ENCODE results near the gene KIF1B. TPM values are rescaled to one million over a fixed set of nuclear protein-coding genes. Genes with fewer than 3 reads are reported as not detected.
"Not testable (repeated sequence)": the region's sequence is repeated elsewhere in the genome, so short reads cannot be mapped to it uniquely, and the experiment has no call there.

KIF1B gene
- total RNA-seq, 2 experiments from 2014 or later, result 6.1 to 6.2 TPM

DNA sequence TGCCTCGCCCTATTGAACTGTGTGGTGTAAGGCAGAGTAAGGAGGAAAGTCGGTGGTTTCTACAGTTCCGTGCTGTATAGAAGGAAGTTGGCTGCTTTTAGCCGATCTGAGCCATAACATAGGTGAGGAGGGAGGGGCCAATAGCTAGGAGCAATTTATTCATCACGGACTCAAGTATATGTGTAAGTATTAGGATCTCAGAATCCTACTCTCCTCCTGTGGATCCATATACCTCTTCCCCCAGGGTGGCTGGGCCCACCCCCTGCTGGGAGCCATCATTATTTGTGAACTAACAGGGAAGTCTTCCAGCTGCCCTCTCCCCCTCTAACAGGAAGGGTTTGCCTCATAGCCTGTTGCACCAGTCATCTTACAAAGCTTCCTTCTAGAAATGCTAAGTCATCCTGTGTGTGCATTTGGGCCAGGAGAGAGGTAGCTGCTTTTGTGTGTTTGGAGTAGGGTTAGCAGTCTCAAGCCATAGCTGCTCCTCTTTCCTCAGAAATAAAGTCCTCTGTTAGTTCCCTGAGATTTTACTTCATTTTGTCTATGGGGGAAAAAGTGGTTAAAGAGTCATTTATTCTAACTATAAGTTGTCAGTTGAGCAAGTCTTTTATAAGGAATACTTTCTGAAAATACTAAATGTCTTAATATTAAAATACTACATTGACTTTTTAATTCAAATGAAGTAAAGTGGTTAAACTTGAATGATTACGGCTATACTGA is 205.0 kb downstream of the KIF1B start:
- Mint-ChIP-seq H3K4me1 (ENCODE audit: low read depth) (peaks cover 6% of the 10 kb centered on the region), H3K36me3 (ENCODE audit: low read depth) (peaks cover 43% of the 10 kb centered on the region), H3K27ac (peak overlapping the region; percentile 78), H3K4me3 (no peak overlapping the region), H3K27me3 (ENCODE audit: low read depth) (no peaks in the 10 kb centered on the region), H3K9me3 (no peaks in the 10 kb centered on the region)
- no peak for DNase-seq
- CTCF ChIA-PET, result interaction anchor here (0.6 to 1.2 kb wide), 3 partner anchors 204 to 225 kb away, joined by 3 to 5 read pairs (median 3); partner anchors contain the start of gene KIF1B
- intact Hi-C loops (cut with micrococcal nuclease), result no loop called here

DNA sequence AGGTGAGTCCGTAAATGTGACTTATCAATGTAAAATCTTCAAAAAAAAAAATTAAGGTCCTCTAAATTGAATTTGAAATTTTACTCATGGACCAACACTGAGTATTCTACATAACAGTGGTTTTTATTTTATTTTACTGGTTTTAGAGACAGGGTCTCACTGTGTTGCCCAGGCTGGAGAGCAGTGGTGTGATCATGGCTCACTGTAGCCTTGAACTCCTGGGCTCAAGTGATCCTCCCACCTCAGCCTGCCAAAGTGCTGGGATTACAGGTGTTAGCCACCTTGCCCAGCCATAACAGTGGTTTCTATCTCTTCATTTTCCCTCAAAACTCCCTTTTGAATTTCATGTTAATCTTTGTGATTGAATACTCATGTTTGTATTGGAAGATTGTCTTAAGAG is 205.6 kb downstream of the KIF1B start:
- H3K4me1 Mint-ChIP-seq (ENCODE audit: low read depth); DNase-seq; H3K4me3 Mint-ChIP-seq; H3K9me3 Mint-ChIP-seq; H3K27me3 Mint-ChIP-seq (ENCODE audit: low read depth); intact Hi-C loops (cut with micrococcal nuclease): not testable (repeated sequence)
- CTCF ChIA-PET, result interaction anchor here (1.2 kb wide), 2 partner anchors 204 to 206 kb away, joined by 3 read pairs; partner anchors contain the start of gene KIF1B
- Mint-ChIP-seq H3K36me3 (ENCODE audit: low read depth) (peaks cover 41% of the 10 kb centered on the region), H3K27ac (peak overlapping the region; percentile 59)

DNA sequence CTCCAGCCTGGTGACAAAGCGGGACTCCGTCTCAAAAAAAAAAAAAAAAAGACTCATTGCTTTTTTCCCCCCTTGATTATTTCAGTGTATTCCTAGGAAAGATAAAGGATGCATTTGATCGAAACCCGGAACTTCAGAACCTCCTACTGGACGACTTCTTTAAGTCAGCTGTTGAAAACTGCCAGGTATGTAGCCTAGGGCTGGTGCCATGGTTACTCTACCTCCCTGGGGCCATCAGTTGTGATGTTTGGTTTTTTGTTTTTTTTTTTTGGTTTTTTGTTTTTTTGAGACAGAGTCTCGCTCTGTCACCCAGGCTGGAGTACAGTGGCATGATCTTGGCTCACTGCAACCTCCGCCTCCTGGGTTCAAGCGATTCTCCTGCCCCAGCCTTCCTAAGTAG is 208.4 kb downstream of the KIF1B start:
- intact Hi-C loops (cut with micrococcal nuclease); H3K27me3 Mint-ChIP-seq (ENCODE audit: low read depth): not testable (repeated sequence)

DNA sequence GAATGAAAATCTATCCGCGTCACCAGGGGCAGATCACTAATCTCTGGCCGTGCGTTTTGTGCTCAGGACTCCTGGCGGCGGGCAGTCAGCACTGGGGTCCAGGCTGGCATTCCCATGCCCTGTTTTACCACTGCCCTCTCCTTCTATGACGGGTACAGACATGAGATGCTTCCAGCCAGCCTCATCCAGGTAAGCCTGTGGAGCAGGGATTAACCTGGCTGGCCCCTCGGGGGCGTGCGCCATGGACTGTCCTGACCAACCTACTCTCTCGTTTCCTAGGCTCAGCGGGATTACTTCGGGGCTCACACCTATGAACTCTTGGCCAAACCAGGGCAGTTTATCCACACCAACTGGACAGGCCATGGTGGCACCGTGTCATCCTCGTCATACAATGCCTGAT is 209.0 kb downstream of the KIF1B start:
- peaks cover 6% of the 10 kb centered on the region for H3K4me1 Mint-ChIP-seq (ENCODE audit: low read depth)
- H3K27ac Mint-ChIP-seq, result no peak overlapping the region
- DNase-seq, result no peak
- no peak overlapping the region for H3K4me3 Mint-ChIP-seq
- peaks cover 27% of the 10 kb centered on the region for H3K36me3 Mint-ChIP-seq (ENCODE audit: low read depth)
- H3K9me3 Mint-ChIP-seq, result no peaks in the 10 kb centered on the region
- no peaks in the 10 kb centered on the region for H3K27me3 Mint-ChIP-seq (ENCODE audit: low read depth)
- intact Hi-C loops (cut with micrococcal nuclease), result no loop called here
- CTCF ChIA-PET, result no interaction called here

More for the DNA sequence above, 208.4 kb downstream of the KIF1B start:
- CTCF ChIA-PET; H3K4me1 Mint-ChIP-seq (ENCODE audit: low read depth); DNase-seq; H3K4me3 Mint-ChIP-seq; H3K27ac Mint-ChIP-seq; H3K9me3 Mint-ChIP-seq: not testable (repeated sequence)
- peaks cover 27% of the 10 kb centered on the region for H3K36me3 Mint-ChIP-seq (ENCODE audit: low read depth)

DNA sequence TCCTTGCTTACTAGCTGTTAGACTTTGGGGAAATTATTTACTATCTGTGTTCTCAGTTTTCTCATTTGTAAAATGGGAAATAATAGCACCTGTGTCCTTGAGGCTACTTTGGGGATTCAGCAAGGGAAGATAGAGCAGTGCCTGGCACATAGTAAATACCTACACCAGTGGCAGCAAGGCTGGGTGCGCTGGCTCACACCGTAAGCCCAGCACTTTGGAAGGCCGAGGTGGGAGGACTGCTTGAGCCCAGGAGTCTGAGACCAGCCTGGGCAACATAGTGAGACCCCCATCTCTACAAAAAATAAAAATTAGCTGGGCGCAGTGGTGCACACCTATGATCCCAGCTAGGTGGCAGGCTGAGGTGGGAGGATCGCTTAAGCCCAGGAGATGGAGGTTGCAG is 211.3 kb downstream of the KIF1B start:
- intact Hi-C loops (cut with micrococcal nuclease), result no loop called here
- H3K4me1 Mint-ChIP-seq (ENCODE audit: low read depth), result no peaks in the 10 kb centered on the region
- H3K36me3 Mint-ChIP-seq (ENCODE audit: low read depth), result peaks cover 15% of the 10 kb centered on the region
- H3K9me3 Mint-ChIP-seq, result no peaks in the 10 kb centered on the region
- H3K27ac Mint-ChIP-seq, result no peak overlapping the region
- CTCF ChIA-PET, result no interaction called here
- DNase-seq, result no peak
- H3K4me3 Mint-ChIP-seq, result no peak overlapping the region
- H3K27me3 Mint-ChIP-seq (ENCODE audit: low read depth), result no peaks in the 10 kb centered on the region

DNA sequence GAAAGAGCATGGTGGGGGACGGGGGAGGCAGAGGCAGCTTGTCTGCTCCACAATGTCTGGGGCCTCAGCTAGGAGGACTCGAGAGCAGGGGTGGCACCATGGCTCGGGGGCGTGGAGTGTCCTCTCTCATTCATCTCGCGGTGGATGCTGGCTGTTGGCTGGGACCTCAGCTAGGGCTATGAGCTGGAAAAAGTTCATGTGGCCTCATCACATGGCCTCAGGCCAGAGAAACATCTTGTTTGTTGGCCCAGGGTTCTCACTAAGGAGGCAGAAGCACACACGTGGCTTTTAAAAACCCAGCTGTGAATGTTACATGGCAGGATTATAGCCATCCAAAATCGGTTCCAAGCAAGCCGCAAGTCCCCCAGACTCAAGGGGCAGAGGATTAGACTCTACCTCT is 213.7 kb downstream of the KIF1B start:
- CTCF ChIA-PET, result interaction anchor here (0.6 kb wide), 1 partner anchor 71 kb away, joined by 3 read pairs; no protein-coding TSS in a partner anchor
- Mint-ChIP-seq H3K27me3 (ENCODE audit: low read depth) (no peaks in the 10 kb centered on the region), H3K27ac (no peak overlapping the region), H3K9me3 (no peaks in the 10 kb centered on the region), H3K4me1 (ENCODE audit: low read depth) (peaks cover 1% of the 10 kb centered on the region), H3K36me3 (ENCODE audit: low read depth) (peaks cover 10% of the 10 kb centered on the region), H3K4me3 (no peak overlapping the region)
- DNase-seq, result no peak
- intact Hi-C loops (cut with micrococcal nuclease), result no loop called here

DNA sequence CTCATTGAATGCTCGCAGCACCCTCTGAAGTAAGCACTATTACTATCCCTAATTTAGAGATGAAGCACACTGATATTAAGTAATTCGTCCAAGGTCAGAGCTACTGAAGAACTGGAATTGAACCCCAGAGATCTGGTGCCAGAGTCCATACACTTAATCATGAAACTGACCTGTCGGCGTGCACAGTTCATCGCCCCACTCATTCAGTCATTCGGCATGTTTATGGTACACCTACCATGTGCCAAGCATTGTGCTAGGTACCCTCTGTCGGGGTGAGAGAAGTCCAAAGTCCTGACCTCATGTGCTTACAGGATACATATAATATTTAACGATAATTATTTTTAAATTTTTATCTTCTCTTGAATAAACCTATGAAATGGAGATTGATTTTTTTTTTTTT is 214.3 kb downstream of the KIF1B start:
- CTCF ChIA-PET, result interaction anchor here (0.6 kb wide), 2 partner anchors 71 to 288 kb away, joined by 3 to 5 read pairs; no protein-coding TSS in a partner anchor

DNA sequence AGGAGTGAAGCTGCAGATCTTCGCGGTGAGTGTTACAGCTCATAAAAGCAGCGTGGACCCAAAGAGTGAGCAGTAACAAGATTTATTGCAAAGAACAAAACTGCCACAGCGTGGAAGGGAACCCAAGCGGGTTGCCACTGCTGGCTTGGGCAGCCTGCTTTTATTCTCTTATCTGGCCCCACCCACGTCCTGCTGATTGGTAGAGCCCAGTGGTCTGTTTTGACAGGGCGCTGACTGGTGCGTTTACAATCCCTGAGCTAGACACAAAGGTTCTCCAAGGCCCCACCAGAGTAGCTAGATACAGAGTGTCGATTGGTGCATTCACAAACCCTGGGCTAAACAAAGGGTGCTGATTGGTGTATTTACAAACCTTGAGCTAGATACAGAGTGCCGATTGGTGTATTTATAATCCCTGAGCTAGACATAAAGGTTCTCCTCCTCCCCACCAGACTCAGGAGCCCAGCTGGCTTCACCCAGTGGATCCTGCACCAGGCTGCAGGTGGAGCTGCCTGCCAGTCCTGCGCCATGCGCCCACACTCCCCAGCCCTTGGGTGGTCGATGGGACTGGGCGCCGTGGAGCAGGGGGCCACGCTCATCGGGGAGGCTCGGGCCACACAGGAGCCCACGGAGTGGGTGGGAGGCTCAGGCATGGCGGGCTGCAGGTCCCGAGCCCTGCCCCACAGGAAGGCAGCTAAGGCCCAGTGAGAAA is 215.6 kb downstream of the KIF1B start:
- not testable (repeated sequence) for H3K9me3 Mint-ChIP-seq; H3K27ac Mint-ChIP-seq; H3K27me3 Mint-ChIP-seq (ENCODE audit: low read depth); H3K4me1 Mint-ChIP-seq (ENCODE audit: low read depth); DNase-seq; H3K4me3 Mint-ChIP-seq; H3K36me3 Mint-ChIP-seq (ENCODE audit: low read depth)
- CTCF ChIA-PET, result interaction anchor here (0.6 to 1.1 kb wide), 2 partner anchors 39 to 533 kb away, joined by 3 to 4 read pairs; no protein-coding TSS in a partner anchor
- intact Hi-C loops (cut with micrococcal nuclease), result loop anchor here (5.0 kb wide), 1 partner anchor 799 kb away; no protein-coding TSS in a partner anchor

More for the DNA sequence above, 214.3 kb downstream of the KIF1B start:
- no peaks in the 10 kb centered on the region for H3K9me3 Mint-ChIP-seq
- peaks cover 3% of the 10 kb centered on the region for H3K4me1 Mint-ChIP-seq (ENCODE audit: low read depth)
- H3K36me3 Mint-ChIP-seq (ENCODE audit: low read depth), result peaks cover 5% of the 10 kb centered on the region
- intact Hi-C loops (cut with micrococcal nuclease), result loop anchor here (5.0 kb wide), 1 partner anchor 797 kb away; no protein-coding TSS in a partner anchor
- no peak for DNase-seq
- no peaks in the 10 kb centered on the region for H3K27me3 Mint-ChIP-seq (ENCODE audit: low read depth)
- no peak overlapping the region for H3K4me3 Mint-ChIP-seq
- H3K27ac Mint-ChIP-seq, result no peak overlapping the region

DNA sequence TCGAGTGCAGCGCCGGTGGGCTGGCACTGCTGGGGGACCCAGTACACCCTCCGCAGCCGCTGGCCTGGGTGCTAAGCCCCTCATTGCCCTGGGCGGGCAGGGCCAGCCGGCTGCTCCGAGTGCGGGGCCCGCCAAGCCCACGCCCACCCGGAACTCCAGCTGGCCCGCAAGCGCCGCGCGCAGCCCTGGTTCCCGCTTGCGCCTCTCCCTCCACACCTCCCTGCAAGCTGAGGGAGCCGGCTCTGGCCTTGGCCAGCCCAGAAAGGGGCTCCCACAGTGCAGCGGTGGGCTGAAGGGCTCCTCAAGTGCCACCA is 216.1 kb downstream of the KIF1B start:
- not testable (repeated sequence) for H3K9me3 Mint-ChIP-seq; H3K27ac Mint-ChIP-seq; DNase-seq; H3K36me3 Mint-ChIP-seq (ENCODE audit: low read depth); H3K4me3 Mint-ChIP-seq; H3K27me3 Mint-ChIP-seq (ENCODE audit: low read depth)
- peaks cover 13% of the 10 kb centered on the region for H3K4me1 Mint-ChIP-seq (ENCODE audit: low read depth)
- intact Hi-C loops (cut with micrococcal nuclease), result loop anchor here (5.0 kb wide), 1 partner anchor 799 kb away; no protein-coding TSS in a partner anchor
- CTCF ChIA-PET, result interaction anchor here (1.1 kb wide), 1 partner anchor 40 kb away, joined by 3 read pairs; no protein-coding TSS in a partner anchor

DNA sequence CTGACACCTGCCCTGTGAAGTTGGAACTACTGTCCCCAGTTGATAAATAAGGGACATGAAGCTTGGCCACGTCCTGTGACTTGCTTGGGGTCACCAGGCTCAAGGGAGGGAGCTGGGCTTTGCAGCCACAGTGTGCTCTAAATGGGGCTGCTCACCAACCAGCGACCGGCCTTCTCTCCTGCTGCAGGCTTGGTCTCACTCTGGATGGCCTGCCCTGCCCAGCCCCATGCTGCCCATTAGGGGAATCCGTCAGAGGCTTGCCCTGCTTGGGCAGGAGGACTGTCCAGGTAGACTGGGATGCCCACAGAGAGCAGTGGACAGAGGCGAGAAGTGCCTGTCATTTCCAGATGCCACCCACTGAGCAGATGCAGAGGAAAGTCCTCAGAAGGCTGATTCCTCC is 218.6 kb downstream of the KIF1B start:
- Mint-ChIP-seq H3K36me3 (ENCODE audit: low read depth) (no peaks in the 10 kb centered on the region), H3K4me3 (no peak overlapping the region), H3K27ac (no peak overlapping the region), H3K27me3 (ENCODE audit: low read depth) (no peaks in the 10 kb centered on the region), H3K9me3 (no peaks in the 10 kb centered on the region), H3K4me1 (ENCODE audit: low read depth) (peaks cover 21% of the 10 kb centered on the region)
- intact Hi-C loops (cut with micrococcal nuclease), result loop anchor here (1.0 to 5.0 kb wide), 7 partner anchors 31 to 802 kb away; partner anchors contain the start of genes KIF1B, LZIC and NMNAT1
- CTCF ChIA-PET, result interaction anchor here (0.6 to 4.3 kb wide), 8 partner anchors 9 to 554 kb away, joined by 3 to 46 read pairs (median 4); no protein-coding TSS in a partner anchor
- DNase-seq, result no peak

DNA sequence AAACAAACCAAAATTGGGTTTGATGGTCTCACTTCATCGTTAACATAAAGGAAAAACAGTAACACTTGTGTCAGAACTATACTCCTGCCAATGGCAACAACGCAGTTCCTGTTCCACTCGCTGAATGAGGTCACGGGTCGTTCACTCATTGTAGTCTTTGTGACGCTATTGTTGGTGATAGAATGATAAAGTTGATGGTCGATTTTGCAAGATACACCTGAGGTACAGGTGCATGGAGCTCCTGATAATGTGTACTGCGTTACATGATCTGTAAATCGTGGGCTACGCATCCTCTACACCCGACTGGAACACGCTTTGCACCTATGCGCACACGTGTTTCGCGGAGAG is 219.5 kb downstream of the KIF1B start:
- DNase-seq, result peak; percentile 75
- CTCF ChIA-PET, result interaction anchor here (0.6 to 4.3 kb wide), 13 partner anchors 8 to 480 kb away, joined by 3 to 46 read pairs (median 3); no protein-coding TSS in a partner anchor
- Mint-ChIP-seq H3K4me1 (ENCODE audit: low read depth) (peaks cover 21% of the 10 kb centered on the region), H3K27me3 (ENCODE audit: low read depth) (no peaks in the 10 kb centered on the region), H3K36me3 (ENCODE audit: low read depth) (no peaks in the 10 kb centered on the region), H3K27ac (no peak overlapping the region), H3K9me3 (no peaks in the 10 kb centered on the region), H3K4me3 (peak overlapping the region; percentile 93)
- intact Hi-C loops (cut with micrococcal nuclease), result loop anchor here (1.0 to 5.0 kb wide), 6 partner anchors 42 to 803 kb away; partner anchors contain the start of genes DFFA, LZIC, NMNAT1 and UBE4B
